ENCODE results near the gene LRCH1. TPM values are rescaled to one million over a fixed set of nuclear protein-coding genes. Genes with fewer than 3 reads are reported as not detected.

The LRCH1 gene
- total RNA-seq, 1 donor from 2014 or later, result 2.9 TPM

GRCh38 chr13:46642254-46642653 lies 89.3 kb downstream of the LRCH1 start:
- no peaks in the 10 kb centered on the region for H3K36me3 ChIP-seq
- DNase-seq (ENCODE audit: low spot score), result no peak
- H3K79me2 ChIP-seq (ENCODE audit: low read depth), result no peaks in the 10 kb centered on the region
- no peak overlapping the region for H3K27ac ChIP-seq
- H3K27me3 ChIP-seq, result no peaks in the 10 kb centered on the region
- no peaks in the 10 kb centered on the region for H3K9me3 ChIP-seq (ENCODE audit: low read depth)
- Mint-ChIP-seq H3K27ac (no peak overlapping the region), H3K9me3 (no peaks in the 10 kb centered on the region), H3K4me1 (peaks cover 22% of the 10 kb centered on the region), H3K4me3 (no peak overlapping the region), H3K27me3 (ENCODE audit: insufficient read depth, low read depth) (peaks cover 4% of the 10 kb centered on the region), H3K36me3 (no peaks in the 10 kb centered on the region)
- H3K4me2 ChIP-seq, result no peak overlapping the region
- H3K4me1 ChIP-seq, result peaks cover 23% of the 10 kb centered on the region
- no peak overlapping the region for H2AFZ ChIP-seq (replicated peaks)
- H3K4me3 ChIP-seq, result no peak overlapping the region
- TF ChIP-seq EZH2phosphoT487 (IDR thresholded peaks at IDR 0.05), result no peak
- H3F3A ChIP-seq (ENCODE audit: low read depth), result no peaks in the 10 kb centered on the region
- no peak overlapping the region for H3K9ac ChIP-seq
- no peaks in the 10 kb centered on the region for H4K20me1 ChIP-seq (ENCODE audit: low read depth)

- H3K4me2 ChIP-seq, result no peak overlapping the region
- no peak for DNase-seq (ENCODE audit: low spot score)
- H3K27ac ChIP-seq, result no peak overlapping the region
- H3K27me3 ChIP-seq, result no peaks in the 10 kb centered on the region
- no peak overlapping the region for H3K4me3 Mint-ChIP-seq
- no peak overlapping the region for H3K4me3 ChIP-seq
- no peaks in the 10 kb centered on the region for H3K9me3 ChIP-seq (ENCODE audit: low read depth)
- no peaks in the 10 kb centered on the region for H3K9me3 Mint-ChIP-seq
- TF ChIP-seq CTCF (IDR thresholded peaks at IDR 0.05) (no peak), EZH2 (IDR thresholded peaks at IDR 0.05) (no peak), EZH2phosphoT487 (IDR thresholded peaks at IDR 0.05) (no peak)
- H3K27ac Mint-ChIP-seq, result no peak overlapping the region
- no peaks in the 10 kb centered on the region for H4K20me1 ChIP-seq (ENCODE audit: low read depth)
- no peaks in the 10 kb centered on the region for H3K36me3 Mint-ChIP-seq
- no peaks in the 10 kb centered on the region for H3K36me3 ChIP-seq
- H3K27me3 Mint-ChIP-seq (ENCODE audit: insufficient read depth, low read depth), result peaks cover 4% of the 10 kb centered on the region
- H3K4me1 ChIP-seq, result peaks cover 27% of the 10 kb centered on the region
- H3K9ac ChIP-seq, result no peak overlapping the region
- H2AFZ ChIP-seq (replicated peaks), result no peak overlapping the region
- no peaks in the 10 kb centered on the region for H3F3A ChIP-seq (ENCODE audit: low read depth)
- peaks cover 28% of the 10 kb centered on the region for H3K4me1 Mint-ChIP-seq
- H3K79me2 ChIP-seq (ENCODE audit: low read depth), result no peaks in the 10 kb centered on the region
These were observed 90.3 kb downstream of the LRCH1 start for GRCh38 chr13:46643165-46643777.

- H3K4me2 ChIP-seq, result no peak overlapping the region
- no peaks in the 10 kb centered on the region for H4K20me1 ChIP-seq (ENCODE audit: low read depth)
- no peak overlapping the region for H3K27ac ChIP-seq
- H3K4me1 ChIP-seq, result peaks cover 16% of the 10 kb centered on the region
- Mint-ChIP-seq H3K4me3 (no peak overlapping the region), H3K36me3 (no peaks in the 10 kb centered on the region), H3K27me3 (ENCODE audit: insufficient read depth, low read depth) (peaks cover 4% of the 10 kb centered on the region), H3K4me1 (peaks cover 21% of the 10 kb centered on the region), H3K9me3 (no peaks in the 10 kb centered on the region), H3K27ac (no peak overlapping the region)
- no peaks in the 10 kb centered on the region for H3K79me2 ChIP-seq (ENCODE audit: low read depth)
- no peaks in the 10 kb centered on the region for H3K27me3 ChIP-seq
- TF ChIP-seq CTCF (IDR thresholded peaks at IDR 0.05), result no peak
- no peak for TF ChIP-seq EZH2phosphoT487 (IDR thresholded peaks at IDR 0.05)
- no peak for TF ChIP-seq EZH2 (IDR thresholded peaks at IDR 0.05)
- no peak overlapping the region for H3K4me3 ChIP-seq
- H3F3A ChIP-seq (ENCODE audit: low read depth), result no peaks in the 10 kb centered on the region
- DNase-seq (ENCODE audit: low spot score), result peak; percentile 23
- no peak overlapping the region for H3K9ac ChIP-seq
- no peaks in the 10 kb centered on the region for H3K36me3 ChIP-seq
- no peak overlapping the region for H2AFZ ChIP-seq (replicated peaks)
- H3K9me3 ChIP-seq (ENCODE audit: low read depth), result no peaks in the 10 kb centered on the region
These were observed 91.8 kb downstream of the LRCH1 start for GRCh38 chr13:46644816-46645215.

- H3K79me2 ChIP-seq (ENCODE audit: low read depth), result no peaks in the 10 kb centered on the region
- DNase-seq (ENCODE audit: low spot score), result no peak
- TF ChIP-seq CTCF (IDR thresholded peaks at IDR 0.05) (no peak), EZH2 (IDR thresholded peaks at IDR 0.05) (no peak), EZH2phosphoT487 (IDR thresholded peaks at IDR 0.05) (no peak)
- H3K9ac ChIP-seq, result no peak overlapping the region
- H4K20me1 ChIP-seq (ENCODE audit: low read depth), result no peaks in the 10 kb centered on the region
- H3K27me3 ChIP-seq, result no peaks in the 10 kb centered on the region
- Mint-ChIP-seq H3K27me3 (ENCODE audit: insufficient read depth, low read depth) (no peaks in the 10 kb centered on the region), H3K9me3 (no peaks in the 10 kb centered on the region), H3K4me1 (peaks cover 20% of the 10 kb centered on the region), H3K36me3 (peaks cover 6% of the 10 kb centered on the region), H3K27ac (no peak overlapping the region), H3K4me3 (no peak overlapping the region)
- H2AFZ ChIP-seq (replicated peaks), result no peak overlapping the region
- no peak overlapping the region for H3K4me3 ChIP-seq
- H3K9me3 ChIP-seq (ENCODE audit: low read depth), result no peaks in the 10 kb centered on the region
- peaks cover 16% of the 10 kb centered on the region for H3K4me1 ChIP-seq
- H3K4me2 ChIP-seq, result no peak overlapping the region
- H3K36me3 ChIP-seq, result no peaks in the 10 kb centered on the region
- H3K27ac ChIP-seq, result no peak overlapping the region
- H3F3A ChIP-seq (ENCODE audit: low read depth), result no peaks in the 10 kb centered on the region
These were observed 94.6 kb downstream of the LRCH1 start for GRCh38 chr13:46647512-46648065.
